ENCODE results near the gene TTC32.

Gene TTC32

DNA sequence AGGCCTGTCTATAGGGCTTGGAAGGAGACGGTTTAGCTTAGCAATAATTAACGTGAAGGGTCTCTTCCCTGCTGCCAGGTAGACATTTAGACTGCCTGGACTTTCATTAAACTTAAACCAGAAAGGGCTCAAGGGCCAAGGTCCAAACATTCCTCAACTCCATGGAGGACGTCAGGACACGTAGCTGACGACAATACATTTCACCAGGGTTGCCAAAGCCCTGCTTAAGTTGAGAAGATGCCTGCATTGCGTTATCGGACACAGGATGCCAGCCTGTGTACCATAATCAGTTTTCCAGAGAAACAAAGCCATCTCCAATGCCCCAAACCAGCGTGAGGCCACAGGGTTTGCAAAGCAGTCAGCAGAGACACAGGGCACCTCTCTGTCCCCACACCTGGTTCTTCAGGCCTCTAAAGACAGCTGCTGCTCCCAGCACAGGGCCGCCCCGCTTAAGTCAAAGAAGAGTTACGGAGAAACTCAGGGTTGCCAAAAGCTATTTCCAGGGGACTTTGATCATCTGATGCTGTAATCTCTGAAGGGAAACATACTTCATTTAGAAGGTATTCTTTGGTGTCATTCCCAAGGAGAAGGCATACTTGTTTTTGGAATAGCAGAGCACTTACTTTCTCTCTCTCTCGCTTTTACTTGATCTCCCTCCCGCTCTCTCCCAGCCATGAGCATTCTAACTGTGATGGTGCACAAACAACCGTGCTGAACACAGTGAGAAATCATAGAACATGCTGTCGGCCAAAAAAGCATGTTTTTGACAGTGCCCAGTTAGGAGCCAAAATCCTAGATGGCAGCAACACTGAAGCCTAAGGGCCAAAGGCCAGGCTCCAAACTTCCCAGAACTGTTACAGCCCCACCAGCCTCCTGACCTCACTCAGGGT is 46.0 kb downstream of the TTC32 start:
- H3K27me3 ChIP-seq (ENCODE audit: control insufficient read depth in 5 of 5, insufficient read depth in 4 of 5, low read length in 5 of 5): peaks cover 0 to 4% (median 0%) of the 10 kb centered on the region in 5 donors
- no peak overlapping the region for H3K9ac ChIP-seq (ENCODE audit: low read length in 5 of 5)
- H3K27ac ChIP-seq (ENCODE audit: low read depth, low read length): no peak overlapping the region
- H3K4me3 ChIP-seq (ENCODE audit: low read depth in 1 of 5, low read length in 5 of 5): no peak overlapping the region
- H3K36me3 ChIP-seq (ENCODE audit: control insufficient read depth in 5 of 5, insufficient read depth in 5 of 5, low read length in 5 of 5): no peaks in the 10 kb centered on the region
- H3K9me3 ChIP-seq (ENCODE audit: control insufficient read depth in 5 of 5, low read length in 5 of 5): no peaks in the 10 kb centered on the region
- H3K4me1 ChIP-seq (ENCODE audit: control insufficient read depth in 5 of 5, insufficient read depth in 5 of 5, low read length in 5 of 5): peaks cover 0 to 5% (median 3%) of the 10 kb centered on the region in 5 donors

GRCh38 chr2:19854596-19855541 is 46.9 kb downstream of the TTC32 start:
- Histone ChIP-seq H3K4me1 (ENCODE audit: control insufficient read depth in 5 of 5, insufficient read depth in 5 of 5, low read length in 5 of 5) (peaks cover 0 to 5% (median 3%) of the 10 kb centered on the region in 5 donors), H3K36me3 (ENCODE audit: control insufficient read depth in 5 of 5, insufficient read depth in 5 of 5, low read length in 5 of 5) (no peaks in the 10 kb centered on the region), H3K27me3 (ENCODE audit: control insufficient read depth in 5 of 5, insufficient read depth in 4 of 5, low read length in 5 of 5) (peaks cover 0 to 4% (median 0%) of the 10 kb centered on the region in 5 donors), H3K9ac (ENCODE audit: low read length in 5 of 5) (no peak overlapping the region), H3K9me3 (ENCODE audit: control insufficient read depth in 5 of 5, low read length in 5 of 5) (no peaks in the 10 kb centered on the region), H3K27ac (ENCODE audit: low read depth, low read length) (no peak overlapping the region), H3K4me3 (ENCODE audit: low read depth in 1 of 5, low read length in 5 of 5) (no peak overlapping the region)

- no peak overlapping the region for H3K27ac ChIP-seq (ENCODE audit: low read depth, low read length)
- peaks cover 0 to 2% (median 0%) of the 10 kb centered on the region in 5 donors for H3K9me3 ChIP-seq (ENCODE audit: control insufficient read depth in 5 of 5, low read length in 5 of 5)
- no peaks in the 10 kb centered on the region for H3K36me3 ChIP-seq (ENCODE audit: control insufficient read depth in 5 of 5, insufficient read depth in 5 of 5, low read length in 5 of 5)
- peaks cover 0 to 5% (median 3%) of the 10 kb centered on the region in 5 donors for H3K4me1 ChIP-seq (ENCODE audit: control insufficient read depth in 5 of 5, insufficient read depth in 5 of 5, low read length in 5 of 5)
- no peak overlapping the region for H3K9ac ChIP-seq (ENCODE audit: low read length in 5 of 5)
- H3K4me3 ChIP-seq (ENCODE audit: low read depth in 1 of 5, low read length in 5 of 5): no peak overlapping the region
- peaks cover 0 to 5% (median under 1%) of the 10 kb centered on the region in 5 donors for H3K27me3 ChIP-seq (ENCODE audit: control insufficient read depth in 5 of 5, insufficient read depth in 4 of 5, low read length in 5 of 5)
These were observed 50.6 kb downstream of the TTC32 start for GRCh38 chr2:19851116-19851695.

- Histone ChIP-seq H3K9ac (ENCODE audit: low read length in 5 of 5) (no peak overlapping the region), H3K9me3 (ENCODE audit: control insufficient read depth in 5 of 5, low read length in 5 of 5) (peaks cover 0 to 2% (median 0%) of the 10 kb centered on the region in 5 donors), H3K36me3 (ENCODE audit: control insufficient read depth in 5 of 5, insufficient read depth in 5 of 5, low read length in 5 of 5) (no peaks in the 10 kb centered on the region), H3K4me1 (ENCODE audit: control insufficient read depth in 5 of 5, insufficient read depth in 5 of 5, low read length in 5 of 5) (peaks cover 0 to under 1% (median 0%) of the 10 kb centered on the region in 5 donors), H3K27me3 (ENCODE audit: control insufficient read depth in 5 of 5, insufficient read depth in 4 of 5, low read length in 5 of 5) (peaks cover 0 to 7% (median 4%) of the 10 kb centered on the region in 5 donors), H3K27ac (ENCODE audit: low read depth, low read length) (no peak overlapping the region), H3K4me3 (ENCODE audit: low read depth in 1 of 5, low read length in 5 of 5) (no peak overlapping the region)
These were observed 51.4 kb downstream of the TTC32 start for GRCh38 chr2:19850056-19851050.

- H3K27ac ChIP-seq (ENCODE audit: low read depth, low read length): no peak overlapping the region
- no peak overlapping the region for H3K4me3 ChIP-seq (ENCODE audit: low read depth in 1 of 5, low read length in 5 of 5)
- H3K4me1 ChIP-seq (ENCODE audit: control insufficient read depth in 5 of 5, insufficient read depth in 5 of 5, low read length in 5 of 5): no peaks in the 10 kb centered on the region
- peaks cover 0 to 2% (median 0%) of the 10 kb centered on the region in 5 donors for H3K9me3 ChIP-seq (ENCODE audit: control insufficient read depth in 5 of 5, low read length in 5 of 5)
- H3K27me3 ChIP-seq (ENCODE audit: control insufficient read depth in 5 of 5, insufficient read depth in 4 of 5, low read length in 5 of 5): peaks cover 0 to 9% (median 4%) of the 10 kb centered on the region in 5 donors
- no peaks in the 10 kb centered on the region for H3K36me3 ChIP-seq (ENCODE audit: control insufficient read depth in 5 of 5, insufficient read depth in 5 of 5, low read length in 5 of 5)
- no peak overlapping the region for H3K9ac ChIP-seq (ENCODE audit: low read length in 5 of 5)
These were observed 52.8 kb downstream of the TTC32 start for GRCh38 chr2:19848952-19849351.

- Histone ChIP-seq H3K4me1 (ENCODE audit: control insufficient read depth in 5 of 5, insufficient read depth in 5 of 5, low read length in 5 of 5) (no peaks in the 10 kb centered on the region), H3K27me3 (ENCODE audit: control insufficient read depth in 5 of 5, insufficient read depth in 4 of 5, low read length in 5 of 5) (peaks cover 0 to 9% (median 4%) of the 10 kb centered on the region in 5 donors), H3K9me3 (ENCODE audit: control insufficient read depth in 5 of 5, low read length in 5 of 5) (peaks cover 0 to 2% (median 0%) of the 10 kb centered on the region in 5 donors), H3K36me3 (ENCODE audit: control insufficient read depth in 5 of 5, insufficient read depth in 5 of 5, low read length in 5 of 5) (no peaks in the 10 kb centered on the region), H3K4me3 (ENCODE audit: low read depth in 1 of 5, low read length in 5 of 5) (no peak overlapping the region), H3K27ac (ENCODE audit: low read depth, low read length) (no peak overlapping the region), H3K9ac (ENCODE audit: low read length in 5 of 5) (no peak overlapping the region)
These were observed 53.6 kb downstream of the TTC32 start for GRCh38 chr2:19848029-19848750.

- Histone ChIP-seq H3K27ac (ENCODE audit: low read depth, low read length) (no peak overlapping the region), H3K36me3 (ENCODE audit: control insufficient read depth in 5 of 5, insufficient read depth in 5 of 5, low read length in 5 of 5) (no peaks in the 10 kb centered on the region), H3K9ac (ENCODE audit: low read length in 5 of 5) (no peak overlapping the region), H3K4me1 (ENCODE audit: control insufficient read depth in 5 of 5, insufficient read depth in 5 of 5, low read length in 5 of 5) (no peaks in the 10 kb centered on the region), H3K27me3 (ENCODE audit: control insufficient read depth in 5 of 5, insufficient read depth in 4 of 5, low read length in 5 of 5) (peaks cover 0 to 9% (median 4%) of the 10 kb centered on the region in 5 donors), H3K9me3 (ENCODE audit: control insufficient read depth in 5 of 5, low read length in 5 of 5) (peaks cover 0 to 2% (median 0%) of the 10 kb centered on the region in 5 donors), H3K4me3 (ENCODE audit: low read depth in 1 of 5, low read length in 5 of 5) (no peak overlapping the region)
These were observed 54.3 kb downstream of the TTC32 start for GRCh38 chr2:19847486-19847885.

Measured in subcutaneous abdominal adipose tissue (tissue), 5 donors.